ENCODE results near the gene OR1L4.

The OR1L4 gene, protein sequence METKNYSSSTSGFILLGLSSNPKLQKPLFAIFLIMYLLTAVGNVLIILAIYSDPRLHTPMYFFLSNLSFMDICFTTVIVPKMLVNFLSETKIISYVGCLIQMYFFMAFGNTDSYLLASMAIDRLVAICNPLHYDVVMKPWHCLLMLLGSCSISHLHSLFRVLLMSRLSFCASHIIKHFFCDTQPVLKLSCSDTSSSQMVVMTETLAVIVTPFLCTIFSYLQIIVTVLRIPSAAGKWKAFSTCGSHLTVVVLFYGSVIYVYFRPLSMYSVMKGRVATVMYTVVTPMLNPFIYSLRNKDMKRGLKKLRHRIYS

DNA sequence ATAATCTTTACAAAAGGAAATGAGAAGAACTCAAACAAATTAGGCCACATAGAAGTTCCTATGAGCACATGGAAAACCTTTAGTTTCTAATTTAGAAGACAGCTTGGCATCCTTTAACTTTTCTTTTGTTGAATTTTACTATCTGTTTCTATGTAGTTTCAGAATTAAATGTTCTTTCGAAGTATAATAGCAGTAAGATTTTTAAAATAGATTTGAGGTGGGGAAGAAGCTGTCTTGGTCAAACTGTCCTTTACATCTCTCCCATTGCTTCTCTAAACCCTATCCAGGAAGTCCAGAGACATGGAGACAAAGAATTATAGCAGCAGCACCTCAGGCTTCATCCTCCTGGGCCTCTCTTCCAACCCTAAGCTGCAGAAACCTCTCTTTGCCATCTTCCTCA is at the start of gene OR1L4:
Gene OR1L4, plus strand, starts transcription at position 301 of the 400 bp plus-strand sequence. Its CDS starts 0 bp downstream, at position 301.
- no peak for DNase-seq

- no peak for DNase-seq
Observed at GRCh38 chr9:122684851-122685250, 38.9 kb upstream of the OR1L4 start.

DNA sequence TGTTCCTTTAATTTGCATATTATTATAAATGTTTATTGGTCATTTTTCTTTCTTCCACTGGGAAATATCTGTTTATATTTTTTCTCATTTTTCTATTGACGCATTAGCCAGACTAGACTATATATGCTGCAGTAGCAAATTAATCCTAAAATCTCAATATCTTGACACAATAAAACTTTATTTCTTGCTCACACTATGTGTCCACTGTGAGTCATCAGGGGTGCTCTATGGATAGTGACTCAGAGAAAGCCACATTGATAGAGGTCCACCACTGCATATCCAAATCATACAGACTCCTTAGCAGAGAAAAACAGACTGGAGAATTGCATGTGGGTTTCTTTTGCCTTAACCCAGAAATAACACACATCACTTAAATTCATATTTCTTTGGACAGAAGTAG is 28.1 kb upstream of the OR1L4 start:
- DNase-seq = no peak

GRCh38 chr9:122718038-122718437 is 5.8 kb upstream of the OR1L4 start:
- DNase-seq = no peak

GRCh38 chr9:122719218-122719617 is 4.6 kb upstream of the OR1L4 start:
- DNase-seq = no peak

GRCh38 chr9:122742003-122742402 is 18.2 kb downstream of the OR1L4 start, which contains the start of gene OR1L6:
Gene OR1L6, plus strand, starts transcription at chr9:122742303. Its CDS starts 7,545 bp downstream, at chr9:122749848.
- no peak for DNase-seq

GRCh38 chr9:122754825-122755224 is 31.0 kb downstream of the OR1L4 start:
- DNase-seq = no peak

DNA sequence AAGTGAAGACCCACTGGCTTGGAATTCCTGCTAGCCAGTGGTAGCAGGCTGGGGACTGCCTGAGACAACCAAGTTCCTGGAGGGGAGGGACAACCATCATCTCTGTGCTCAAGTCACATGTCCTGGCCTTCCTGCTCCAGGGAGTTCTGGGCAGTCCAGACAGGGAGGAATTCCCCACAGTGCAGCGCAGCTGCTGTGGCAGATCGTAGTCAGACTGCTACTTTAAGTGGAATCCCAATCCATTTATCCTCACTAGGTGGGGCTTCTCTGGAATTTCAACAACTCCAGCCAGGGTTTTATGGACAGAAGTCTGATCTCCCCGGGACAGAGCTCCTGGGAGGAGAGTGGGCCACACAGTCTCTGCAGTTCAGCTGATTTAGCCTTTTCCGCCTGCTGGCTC is 44.0 kb downstream of the OR1L4 start:
- no peak for DNase-seq
